GM12873 (cell line): ENCODE results near the gene NAB2.

ENCODE experiments used
- TF ChIP-seq, protein P1 (sequence below): IDR thresholded peaks from 2 replicates; pipeline ENCODE4 v1.5.1; 2012; ENCODE audit warnings: low read depth, mild to moderate bottlenecking, moderate library complexity, low read length, control low read depth; ENCODE audit not compliant: insufficient read depth; ENCODE audit errors: missing control alignments

The NAB2 gene

GRCh38 chr12:57127101-57127725 lies 38.3 kb downstream of the NAB2 start:
- TF ChIP-seq, protein P1, sequence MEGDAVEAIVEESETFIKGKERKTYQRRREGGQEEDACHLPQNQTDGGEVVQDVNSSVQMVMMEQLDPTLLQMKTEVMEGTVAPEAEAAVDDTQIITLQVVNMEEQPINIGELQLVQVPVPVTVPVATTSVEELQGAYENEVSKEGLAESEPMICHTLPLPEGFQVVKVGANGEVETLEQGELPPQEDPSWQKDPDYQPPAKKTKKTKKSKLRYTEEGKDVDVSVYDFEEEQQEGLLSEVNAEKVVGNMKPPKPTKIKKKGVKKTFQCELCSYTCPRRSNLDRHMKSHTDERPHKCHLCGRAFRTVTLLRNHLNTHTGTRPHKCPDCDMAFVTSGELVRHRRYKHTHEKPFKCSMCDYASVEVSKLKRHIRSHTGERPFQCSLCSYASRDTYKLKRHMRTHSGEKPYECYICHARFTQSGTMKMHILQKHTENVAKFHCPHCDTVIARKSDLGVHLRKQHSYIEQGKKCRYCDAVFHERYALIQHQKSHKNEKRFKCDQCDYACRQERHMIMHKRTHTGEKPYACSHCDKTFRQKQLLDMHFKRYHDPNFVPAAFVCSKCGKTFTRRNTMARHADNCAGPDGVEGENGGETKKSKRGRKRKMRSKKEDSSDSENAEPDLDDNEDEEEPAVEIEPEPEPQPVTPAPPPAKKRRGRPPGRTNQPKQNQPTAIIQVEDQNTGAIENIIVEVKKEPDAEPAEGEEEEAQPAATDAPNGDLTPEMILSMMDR, result peak; percentile 31

DNA sequence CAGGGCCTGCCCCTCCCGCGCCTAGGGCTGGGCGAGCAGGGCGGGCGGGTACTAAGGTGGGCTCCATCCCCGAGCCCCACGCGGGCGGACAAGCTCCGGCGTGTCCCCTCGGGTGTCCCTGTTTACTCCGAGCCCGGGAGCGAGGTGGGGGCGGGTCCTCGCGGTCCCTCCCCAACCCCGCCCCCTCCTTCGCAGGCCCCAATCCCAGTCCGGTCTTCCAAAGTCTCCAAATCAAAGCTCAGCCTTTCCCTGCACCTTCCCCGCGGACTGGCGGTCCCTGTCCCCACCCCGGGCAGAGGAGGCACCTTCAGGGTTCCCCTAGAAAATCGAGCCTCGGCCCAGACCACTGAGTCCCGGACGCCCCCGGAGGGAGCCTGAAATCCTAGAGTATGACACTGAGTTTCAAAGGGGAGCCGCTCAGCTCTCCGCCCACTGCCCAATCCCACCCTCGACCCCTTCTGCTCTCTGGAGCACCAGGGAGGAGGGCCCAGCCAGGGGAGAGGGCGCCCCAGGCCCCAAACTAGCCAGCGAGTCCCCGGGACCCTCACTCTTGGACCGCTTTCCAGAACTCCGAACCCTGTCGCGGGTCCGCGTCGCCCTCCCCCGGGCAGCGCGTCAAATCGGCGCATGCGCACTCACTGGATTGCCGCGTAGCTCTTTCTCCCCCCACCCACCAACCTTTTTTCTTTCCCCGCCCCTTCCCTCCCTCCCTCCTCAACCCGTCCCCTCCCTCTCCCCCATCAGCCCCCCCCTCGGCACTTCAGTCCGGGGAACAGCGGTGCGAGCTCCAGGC lies 39.0 kb downstream of the NAB2 start, which contains the start of gene LRP1:
LRP1 (plus strand) TSS at position 758 of the 793 bp plus-strand sequence. CDS start 482 bp downstream, outside the sequence.
- TF ChIP-seq, protein P1, result no peak

DNA sequence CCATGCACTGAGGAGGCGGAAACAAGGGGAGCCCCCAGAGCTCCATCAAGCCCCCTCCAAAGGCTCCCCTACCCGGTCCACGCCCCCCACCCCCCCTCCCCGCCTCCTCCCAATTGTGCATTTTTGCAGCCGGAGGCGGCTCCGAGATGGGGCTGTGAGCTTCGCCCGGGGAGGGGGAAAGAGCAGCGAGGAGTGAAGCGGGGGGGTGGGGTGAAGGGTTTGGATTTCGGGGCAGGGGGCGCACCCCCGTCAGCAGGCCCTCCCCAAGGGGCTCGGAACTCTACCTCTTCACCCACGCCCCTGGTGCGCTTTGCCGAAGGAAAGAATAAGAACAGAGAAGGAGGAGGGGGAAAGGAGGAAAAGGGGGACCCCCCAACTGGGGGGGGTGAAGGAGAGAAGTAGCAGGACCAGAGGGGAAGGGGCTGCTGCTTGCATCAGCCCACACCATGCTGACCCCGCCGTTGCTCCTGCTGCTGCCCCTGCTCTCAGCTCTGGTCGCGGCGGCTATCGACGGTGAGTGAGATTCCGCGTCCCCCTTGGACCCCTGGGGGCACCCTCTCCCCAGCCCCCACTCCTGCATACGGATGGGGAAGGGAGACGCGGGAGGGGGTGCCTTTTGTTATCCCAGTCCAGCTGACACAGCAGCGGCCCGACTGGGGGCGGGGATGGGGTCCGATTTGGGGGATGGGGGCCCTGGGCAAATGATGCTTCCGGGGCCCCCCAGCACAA lies 39.8 kb downstream of the NAB2 start:
- TF ChIP-seq, protein P1, result no peak

- TF ChIP-seq, protein P1, result no peak
These were observed 40.5 kb downstream of the NAB2 start for GRCh38 chr12:57129321-57129842.

GRCh38 chr12:57129889-57130288 lies 41.0 kb downstream of the NAB2 start:
- TF ChIP-seq, protein P1, result no peak

DNA sequence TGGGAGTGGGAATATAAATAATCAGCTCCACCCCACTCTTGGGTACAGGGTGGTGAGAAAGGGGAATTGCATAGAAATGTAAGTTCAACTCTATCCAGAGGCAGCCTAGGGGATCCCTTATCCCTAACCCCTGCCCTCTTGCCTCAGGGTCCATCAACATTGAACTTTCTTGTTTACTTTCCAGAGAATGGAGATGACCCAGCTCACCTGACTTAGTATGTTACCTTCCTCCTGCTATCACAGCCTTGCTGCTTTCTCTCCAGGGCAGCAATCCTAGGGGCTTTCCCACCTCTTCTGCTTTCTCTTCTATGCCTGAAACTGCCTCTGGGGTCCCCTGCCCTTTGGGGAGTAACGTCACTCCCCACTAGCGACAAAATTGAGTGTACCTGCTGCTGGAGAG lies 42.0 kb downstream of the NAB2 start:
- TF ChIP-seq, protein P1, result no peak
